Endothelial cell of umbilical vein (primary cell): ENCODE results near the gene MESP2. TPM values are rescaled to one million over a fixed set of nuclear protein-coding genes. Genes with fewer than 3 reads are reported as not detected.

ENCODE experiments used
- BruUV-seq: library from RNA; stranded (reverse); fragments of 400-500 nt; replicated peaks from 2 replicates; lab custom pipeline; 2021; lab: Mats Ljungman, UMichigan
- CTCF ChIA-PET: fragments of 300-600, 350-600 bp; sonication (Branson Sonifier 250); formaldehyde crosslinking; loops from one replicate; lab custom pipeline; 2021; ENCODE audit warnings: antibody characterized with exemption, inconsistent platforms; lab: Charles Lee
- POLR2A ChIA-PET: fragments of 300-600, 350-600 bp; sonication (Branson Sonifier 250); formaldehyde crosslinking; loops from one replicate; lab custom pipeline; 2021; ENCODE audit warnings: antibody characterized with exemption, inconsistent platforms; lab: Charles Lee
- DNase-seq: peaks from one replicate; pipeline ENCODE4 v3.0.0-alpha.2; 2011; ENCODE audit warnings: low read depth, low spot score
- FAIRE-seq: peaks from 2 replicates; lab custom pipeline; 2011; peaks lifted over from hg19 to GRCh38; lab: Jason Lieb, UNC
- H2AFZ ChIP-seq: 2 replicates; pipeline ENCODE4 v1.6.0; 2012; ENCODE audit warnings: low read depth, low read length, control low read depth, inconsistent platforms
- H3K27ac ChIP-seq: 2 replicates; pipeline ENCODE4 v1.5.1; 2011; ENCODE audit warnings: low read depth, mild to moderate bottlenecking, control low read depth, low read length, moderate library complexity; ENCODE audit not compliant: insufficient read depth
- H3K27me3 ChIP-seq, 2 experiments: 2 replicates each; pipeline versions ENCODE4 v1.6.0 to v1.6.1; 2011; ENCODE audit warnings: low read length in 2 of 2, mixed read lengths in 1 of 2; ENCODE audit not compliant: control insufficient read depth in 2 of 2, insufficient read depth in 2 of 2
- H3K36me3 ChIP-seq, 2 experiments: 2 replicates in 1 of 2; 3 replicates in 1 of 2; pipeline ENCODE4 v1.5.1; 2011; ENCODE audit warnings: low read length in 2 of 2, mild to moderate bottlenecking in 1 of 2, moderate library complexity in 1 of 2; ENCODE audit not compliant: control insufficient read depth in 2 of 2, insufficient read depth in 2 of 2; ENCODE audit errors: extremely low read depth in 1 of 2
- H3K4me1 ChIP-seq: 3 replicates; pipeline ENCODE4 v1.5.1; 2011; ENCODE audit warnings: mild to moderate bottlenecking, low read length; ENCODE audit not compliant: control insufficient read depth, insufficient read depth; ENCODE audit errors: extremely low read depth
- H3K4me2 ChIP-seq: 2 replicates; pipeline ENCODE4 v1.6.1; 2011; ENCODE audit warnings: low read length, control low read depth, mixed read lengths; ENCODE audit not compliant: insufficient read depth
- H3K4me3 ChIP-seq, 3 experiments: fragments of 200-600 bp in 1 of 3; sonication (generic), shearing (Covaris generic) in 1 of 3; replicated peaks in 1 of 3; 2 replicates each; pipeline ENCODE4 v1.5.1; 2011 to 2016; ENCODE audit warnings: control low read depth in 3 of 3, low read length in 3 of 3, mild to moderate bottlenecking in 2 of 3, inconsistent platforms in 1 of 3, low read depth in 1 of 3, moderate library complexity in 1 of 3; ENCODE audit not compliant: insufficient read depth in 1 of 3
- H3K79me2 ChIP-seq: 2 replicates; pipeline ENCODE4 v1.6.0; 2012; ENCODE audit warnings: low read length, inconsistent platforms; ENCODE audit not compliant: control insufficient read depth, insufficient read depth
- H3K9ac ChIP-seq: replicated peaks from 2 replicates; pipeline ENCODE3; 2011; ENCODE audit warnings: low read length, control low read depth; ENCODE audit not compliant: insufficient read depth; ENCODE audit errors: extremely low read depth
- H3K9me1 ChIP-seq: replicated peaks from 3 replicates; pipeline ENCODE4 v1.6.0; 2011; ENCODE audit warnings: mild to moderate bottlenecking, low read length; ENCODE audit not compliant: control insufficient read depth, insufficient read depth; ENCODE audit errors: extremely low read depth
- H3K9me3 ChIP-seq: replicated peaks from 2 replicates; pipeline ENCODE4 v1.5.1; 2012; ENCODE audit warnings: low read length, inconsistent platforms; ENCODE audit not compliant: control insufficient read depth, insufficient read depth
- H4K20me1 ChIP-seq: replicated peaks from 2 replicates; pipeline ENCODE3; 2011; ENCODE audit warnings: mild to moderate bottlenecking, low read length; ENCODE audit not compliant: control insufficient read depth, insufficient read depth; ENCODE audit errors: extremely low read depth
- EZH2 ChIP-seq: IDR thresholded peaks from 2 replicates; pipeline ENCODE4 v1.6.1; 2012; ENCODE audit warnings: borderline replicate concordance, low read depth, mild to moderate bottlenecking, moderate library complexity, low read length, inconsistent platforms; ENCODE audit not compliant: severe bottlenecking
- FOS ChIP-seq: IDR thresholded peaks from 2 replicates; pipeline ENCODE4 v1.6.1; 2011; ENCODE audit warnings: mild to moderate bottlenecking, low read length, moderate library complexity, borderline replicate concordance; ENCODE audit not compliant: insufficient read depth
- GATA2 ChIP-seq: IDR thresholded peaks from 2 replicates; pipeline ENCODE4 v1.7.0; 2011; ENCODE audit warnings: low read depth, mild to moderate bottlenecking, moderate library complexity, mixed read lengths, low read length; ENCODE audit not compliant: insufficient read length, insufficient read depth
- JUN ChIP-seq: IDR thresholded peaks from 2 replicates; pipeline ENCODE4 v1.6.1; 2011; ENCODE audit warnings: borderline replicate concordance, low read depth; ENCODE audit not compliant: insufficient read length, insufficient read depth
- MYC ChIP-seq: IDR thresholded peaks from one replicate; pipeline ENCODE4 v1.6.1; 2011; ENCODE audit warnings: mild to moderate bottlenecking, low read depth, low read length
- POLR2A ChIP-seq: IDR thresholded peaks from 2 replicates; pipeline ENCODE4 v1.6.1; 2012; ENCODE audit warnings: low read depth, mild to moderate bottlenecking, control low read depth, low read length
- POLR2AphosphoS5 ChIP-seq: IDR thresholded peaks from 2 replicates; pipeline ENCODE4 v1.6.1; 2012; ENCODE audit warnings: low read depth, mild to moderate bottlenecking, control low read depth, low read length, moderate library complexity; ENCODE audit not compliant: insufficient read depth
- dilution Hi-C: fragments of 300-500 bp; cut with MboI; formaldehyde crosslinking; loops from one replicate; pipeline ENCODE4 v1.15.0; 2019; ENCODE audit warnings: low sequenced_read_pairs; ENCODE audit not compliant: extremely low pct_ligation_motif_present
- intact Hi-C: fragments of 100-400 bp; cut with micrococcal nuclease; formaldehyde crosslinking; loops from one replicate; pipeline ENCODE4 v1.10.0; 2022
- polyA plus RNA-seq, 4 experiments: library from polyadenylated mRNA; depleted of rRNA in 3 of 4; stranded (reverse) in 3 of 4; unstranded in 1 of 4; fragments of >200 nt; gene quantifications; 2 replicates each; pipeline versions ENCODE4 v1.2.1 to v1.2.3, GENCODE V29; 2011 to 2012; ENCODE audit warnings: missing spikeins in 1 of 4
- total RNA-seq: library from RNA; stranded (reverse); gene quantifications from 2 replicates; pipeline ENCODE4 v1.2.3, GENCODE V29; 2021
- TF ChIP-seq, protein P1 (sequence below), 2 donors: IDR thresholded peaks; 1 replicate in 1 of 2; 2 replicates in 1 of 2; pipeline ENCODE4 v1.5.1; 2011; ENCODE audit warnings: low read length in 2 of 2, mild to moderate bottlenecking in 2 of 2, moderate library complexity in 2 of 2, control low read depth in 1 of 2, inconsistent platforms in 1 of 2, low read depth in 1 of 2; ENCODE audit not compliant: insufficient read depth in 1 of 2; ENCODE audit errors: extremely low read depth in 1 of 2
- TF ChIP-seq, protein P2 (sequence below): IDR thresholded peaks from 2 replicates; pipeline ENCODE4 v1.6.1; 2011; ENCODE audit not compliant: insufficient read depth, insufficient read length

Gene MESP2
- total and polyA plus RNA-seq, 2 donors (not counting 3 experiments of a cell fraction or from before 2014, with no cell fraction given), result 0.42 to 0.43 TPM

DNA sequence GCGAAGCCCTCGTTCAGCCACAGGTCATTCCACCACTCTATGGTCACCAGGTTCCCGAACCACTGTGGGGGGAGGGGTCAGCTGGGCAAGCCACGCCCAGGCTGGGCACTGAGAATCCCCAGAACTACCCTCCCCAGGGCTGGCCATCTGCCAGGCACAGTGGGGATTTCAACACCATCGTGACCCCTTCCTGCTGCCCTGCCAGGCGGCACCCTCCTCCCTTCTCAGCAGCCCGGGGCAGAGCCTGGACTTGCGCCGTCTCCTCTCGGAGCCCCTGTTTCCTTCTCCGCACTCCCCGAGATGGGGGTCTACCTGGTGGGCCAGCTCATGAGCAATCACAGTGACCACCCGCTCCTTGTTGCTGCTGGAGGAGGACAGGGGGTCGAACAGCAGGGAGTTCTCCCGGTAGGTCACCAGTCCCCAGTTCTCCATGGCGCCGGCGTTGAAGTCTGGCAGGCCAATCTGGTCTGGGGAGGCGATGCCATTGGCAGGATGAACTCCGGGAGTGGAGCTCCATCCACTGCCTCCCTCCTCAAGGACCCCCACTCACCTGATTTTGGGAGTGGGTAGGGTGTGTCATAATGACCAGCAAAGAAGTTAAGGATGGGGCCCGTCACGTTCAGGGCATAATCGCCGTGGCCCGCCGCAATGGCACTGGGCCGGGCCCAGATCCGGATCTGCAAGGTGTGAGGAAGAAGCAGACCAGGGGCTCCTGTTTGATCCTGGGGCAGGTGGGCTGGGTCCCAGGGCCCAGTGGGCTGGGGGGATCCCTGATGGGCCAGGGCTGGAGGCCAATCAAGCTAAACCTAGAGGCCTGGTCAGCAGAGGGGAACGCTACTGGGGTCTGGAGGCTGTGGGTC lies 28.0 kb downstream of the MESP2 start:
- no peak for TF ChIP-seq EZH2
- TF ChIP-seq, protein P1, sequence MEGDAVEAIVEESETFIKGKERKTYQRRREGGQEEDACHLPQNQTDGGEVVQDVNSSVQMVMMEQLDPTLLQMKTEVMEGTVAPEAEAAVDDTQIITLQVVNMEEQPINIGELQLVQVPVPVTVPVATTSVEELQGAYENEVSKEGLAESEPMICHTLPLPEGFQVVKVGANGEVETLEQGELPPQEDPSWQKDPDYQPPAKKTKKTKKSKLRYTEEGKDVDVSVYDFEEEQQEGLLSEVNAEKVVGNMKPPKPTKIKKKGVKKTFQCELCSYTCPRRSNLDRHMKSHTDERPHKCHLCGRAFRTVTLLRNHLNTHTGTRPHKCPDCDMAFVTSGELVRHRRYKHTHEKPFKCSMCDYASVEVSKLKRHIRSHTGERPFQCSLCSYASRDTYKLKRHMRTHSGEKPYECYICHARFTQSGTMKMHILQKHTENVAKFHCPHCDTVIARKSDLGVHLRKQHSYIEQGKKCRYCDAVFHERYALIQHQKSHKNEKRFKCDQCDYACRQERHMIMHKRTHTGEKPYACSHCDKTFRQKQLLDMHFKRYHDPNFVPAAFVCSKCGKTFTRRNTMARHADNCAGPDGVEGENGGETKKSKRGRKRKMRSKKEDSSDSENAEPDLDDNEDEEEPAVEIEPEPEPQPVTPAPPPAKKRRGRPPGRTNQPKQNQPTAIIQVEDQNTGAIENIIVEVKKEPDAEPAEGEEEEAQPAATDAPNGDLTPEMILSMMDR (IDR thresholded peaks at IDR 0.05; ENCODE audit: extremely low read depth in 1 of 2, insufficient read depth in 1 of 2, low read depth in 1 of 2, low read length in 2 of 2), result no peak
- TF ChIP-seq POLR2AphosphoS5, result no peak
- no peak for TF ChIP-seq POLR2A
- no peak for TF ChIP-seq FOS
- TF ChIP-seq MYC, result no peak
- no peak for TF ChIP-seq GATA2
- TF ChIP-seq, protein P2, sequence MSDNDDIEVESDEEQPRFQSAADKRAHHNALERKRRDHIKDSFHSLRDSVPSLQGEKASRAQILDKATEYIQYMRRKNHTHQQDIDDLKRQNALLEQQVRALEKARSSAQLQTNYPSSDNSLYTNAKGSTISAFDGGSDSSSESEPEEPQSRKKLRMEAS, result no peak
- no peak for TF ChIP-seq JUN
- H3K4me2 ChIP-seq, result no peak overlapping the region
- no peaks in the 10 kb centered on the region for H3K9me1 ChIP-seq
- no peak overlapping the region for H3K4me3 ChIP-seq
- intact Hi-C loops, result loop anchor here (2.0 kb wide), 1 partner anchor 27 kb away; the partner anchor contains the start of gene MESP2
- H3K36me3 ChIP-seq, result peaks cover 23 to 46% of the 10 kb centered on the region in 2 experiments
- no peak overlapping the region for H2AFZ ChIP-seq
- no TSS peak for BruUV-seq
- no peaks in the 10 kb centered on the region for H4K20me1 ChIP-seq
- CTCF ChIA-PET, result interaction anchor here (2.2 to 3.4 kb wide), 2 partner anchors 43 to 71 kb away, joined by 10 to 28 read pairs; no protein-coding TSS in a partner anchor
- peaks cover 26% of the 10 kb centered on the region for H3K4me1 ChIP-seq
- H3K9ac ChIP-seq, result no peak overlapping the region
- H3K27me3 ChIP-seq, result no peaks in the 10 kb centered on the region
- FAIRE-seq (no peak), DNase-seq (no peak)
- dilution Hi-C loops, result no loop called here
- H3K79me2 ChIP-seq, result peaks cover 38% of the 10 kb centered on the region
- no peaks in the 10 kb centered on the region for H3K9me3 ChIP-seq
- H3K27ac ChIP-seq, result no peak overlapping the region
- POLR2A ChIA-PET, result no interaction called here
